Skin epidermis (tissue), 12 donors: ENCODE results near the gene CA12.

Experiments
- H3K27ac ChIP-seq, 21 experiments: fragments of 200-600 bp; sonication (generic) in 11 of 21; one replicate each; pipeline ENCODE4 v1.5.0; 2020; ENCODE audit warnings: mild to moderate bottlenecking in 3 of 21, inconsistent platforms in 2 of 21, moderate library complexity in 2 of 21
- H3K4me3 ChIP-seq, 7 experiments: fragments of 200-600 bp; sonication (generic) in 2 of 7; one replicate each; pipeline ENCODE4 v1.5.0; 2020; ENCODE audit warnings: inconsistent platforms in 2 of 7, mild to moderate bottlenecking in 2 of 7, moderate library complexity in 1 of 7

The CA12 gene

DNA sequence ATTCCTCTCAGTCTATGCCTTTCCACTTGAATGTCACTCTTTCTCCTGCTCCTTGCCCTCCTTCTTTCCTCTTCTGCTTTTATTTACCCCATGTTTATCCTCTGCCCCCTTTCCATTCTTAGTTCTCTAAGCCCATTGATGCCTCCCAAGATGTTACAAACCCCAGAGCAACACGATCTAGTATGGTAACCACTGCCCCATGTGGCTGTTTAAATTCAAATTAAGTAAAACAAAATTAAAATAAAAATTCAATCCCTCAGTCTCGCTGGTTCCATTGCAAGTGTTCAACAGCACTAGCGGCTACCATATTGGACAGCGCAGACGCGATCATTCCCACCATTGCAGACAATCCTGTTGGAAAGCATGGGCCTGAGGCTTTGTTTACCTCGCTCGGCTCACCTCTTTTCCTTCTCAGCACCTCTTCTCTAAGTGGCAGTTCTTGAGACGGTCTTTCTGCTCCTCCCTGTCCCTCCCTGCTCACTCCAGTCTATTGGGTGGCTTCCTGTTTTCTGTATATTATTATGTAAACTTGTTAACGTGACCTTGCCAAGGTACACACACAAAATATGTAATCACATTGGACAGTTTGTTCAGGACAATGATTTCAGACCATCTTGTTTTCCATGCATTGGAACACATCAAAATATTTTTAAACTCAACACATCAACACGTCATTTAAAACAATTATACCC lies 21.8 kb upstream of the CA12 start:
- Histone ChIP-seq H3K27ac (no peak overlapping the region), H3K4me3 (no peak overlapping the region)

DNA sequence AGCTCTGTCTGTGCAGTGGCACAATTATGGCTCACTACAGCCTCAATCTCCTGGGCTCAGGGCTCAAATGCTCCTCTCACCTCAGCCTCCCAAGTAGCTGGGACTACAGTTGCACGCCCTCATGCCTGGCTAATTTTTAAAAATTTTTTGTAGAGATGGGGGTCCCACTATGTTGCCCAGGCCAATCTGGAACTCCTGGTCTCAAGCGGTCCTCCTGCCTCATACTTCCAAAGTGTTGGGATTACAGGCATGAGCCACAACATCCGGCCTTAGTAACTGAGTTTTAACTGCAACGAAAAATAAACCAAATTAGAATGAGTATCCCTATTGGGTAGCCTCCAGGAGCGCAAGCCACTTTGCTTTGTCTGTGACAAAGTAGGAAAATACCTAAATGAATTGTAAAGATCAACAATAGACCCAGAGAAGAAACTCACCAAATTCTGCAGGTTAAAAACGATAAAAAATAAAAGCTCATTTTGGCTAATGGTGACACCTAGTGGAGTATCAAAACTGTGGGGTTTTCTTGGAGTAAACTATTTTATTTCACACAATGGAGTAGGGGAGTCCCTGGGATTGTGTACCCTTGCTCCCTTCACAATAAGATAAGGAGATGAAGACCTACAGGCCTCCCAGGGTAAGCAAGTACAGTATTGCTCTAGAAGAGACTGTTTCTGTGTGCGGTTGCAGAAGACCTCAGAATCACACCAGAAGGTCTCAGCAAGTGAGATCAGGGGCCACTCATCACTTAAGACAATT lies 21.0 kb upstream of the CA12 start:
- H3K27ac ChIP-seq, result no peak overlapping the region
- no peak overlapping the region for H3K4me3 ChIP-seq

DNA sequence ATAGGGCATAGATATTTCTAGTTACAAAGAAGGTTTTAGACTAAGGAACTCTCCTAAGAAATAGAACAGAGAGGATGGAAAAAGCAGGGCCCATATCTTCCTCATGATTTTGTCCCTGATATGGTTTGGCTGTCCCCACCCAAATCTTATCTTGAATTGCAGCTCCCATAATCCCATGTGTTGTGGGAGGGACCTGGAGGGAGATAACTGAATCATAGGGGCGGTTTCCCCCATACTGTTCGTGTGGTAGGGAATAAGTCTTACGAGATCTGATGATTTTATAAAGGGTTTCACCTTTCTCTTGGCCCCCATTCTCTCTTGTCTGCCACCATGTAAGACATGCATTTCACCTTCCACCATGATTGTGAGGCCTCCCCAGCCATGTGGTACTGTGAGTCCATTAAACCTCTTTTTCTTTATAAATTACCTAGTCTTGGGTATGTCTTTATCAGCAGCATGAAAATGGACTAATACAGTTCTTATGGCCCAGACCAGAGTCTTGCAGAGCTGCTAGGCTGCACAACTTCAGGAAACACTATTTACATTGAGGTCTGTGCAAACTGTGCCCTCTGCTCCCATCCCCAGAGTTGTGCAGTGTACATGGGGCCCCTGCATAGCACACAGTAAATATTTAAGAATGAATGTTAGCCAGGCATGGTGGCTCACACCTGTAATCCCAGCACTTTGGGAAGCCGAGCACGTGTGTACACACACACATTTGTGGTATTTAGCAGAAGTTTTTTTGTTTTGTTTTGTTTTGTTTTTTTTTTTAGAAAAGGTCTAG lies 20.3 kb upstream of the CA12 start:
- Histone ChIP-seq H3K4me3 (no peak overlapping the region), H3K27ac (no peak overlapping the region)

DNA sequence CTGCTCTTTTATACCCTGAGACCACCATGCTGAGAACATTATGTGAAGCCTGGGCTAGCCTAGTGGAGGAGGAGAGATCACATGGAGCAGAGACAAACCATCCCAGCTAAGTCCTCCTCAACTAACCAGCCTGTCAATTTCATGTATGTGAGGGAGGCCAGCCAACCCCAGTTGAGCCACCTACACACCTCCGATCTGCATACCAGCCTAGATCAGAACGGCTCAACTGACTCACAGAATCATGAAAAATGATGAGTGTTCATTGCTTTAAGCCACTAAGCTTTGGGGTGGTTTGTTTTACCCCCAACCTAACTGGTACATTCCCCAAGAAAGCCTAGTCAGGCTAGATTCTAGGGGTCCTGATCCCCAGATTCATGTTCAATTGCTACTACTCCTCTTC lies 19.4 kb upstream of the CA12 start:
- H3K4me3 ChIP-seq, result no peak overlapping the region
- H3K27ac ChIP-seq, result no peak overlapping the region

DNA sequence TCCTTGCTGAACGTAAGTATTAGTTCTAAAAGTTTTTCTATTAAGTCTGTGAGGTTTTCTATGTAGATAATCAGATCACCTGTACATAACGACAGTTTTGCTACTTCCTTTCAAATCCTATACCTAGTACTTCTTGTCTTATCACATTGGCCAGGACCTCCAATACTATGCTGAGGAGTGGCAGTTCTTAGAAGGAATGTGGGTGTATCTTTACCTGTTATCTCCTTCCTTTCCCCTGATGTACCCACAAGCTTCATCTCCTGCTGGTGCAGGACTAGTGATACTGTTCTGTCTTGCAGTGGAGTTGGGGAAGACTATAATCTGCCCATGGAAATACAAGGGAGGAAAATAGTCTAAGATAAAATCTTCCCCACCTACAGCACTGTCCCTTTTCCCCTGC lies 16.8 kb upstream of the CA12 start:
- Histone ChIP-seq H3K4me3 (no peak overlapping the region), H3K27ac (no peak overlapping the region)

DNA sequence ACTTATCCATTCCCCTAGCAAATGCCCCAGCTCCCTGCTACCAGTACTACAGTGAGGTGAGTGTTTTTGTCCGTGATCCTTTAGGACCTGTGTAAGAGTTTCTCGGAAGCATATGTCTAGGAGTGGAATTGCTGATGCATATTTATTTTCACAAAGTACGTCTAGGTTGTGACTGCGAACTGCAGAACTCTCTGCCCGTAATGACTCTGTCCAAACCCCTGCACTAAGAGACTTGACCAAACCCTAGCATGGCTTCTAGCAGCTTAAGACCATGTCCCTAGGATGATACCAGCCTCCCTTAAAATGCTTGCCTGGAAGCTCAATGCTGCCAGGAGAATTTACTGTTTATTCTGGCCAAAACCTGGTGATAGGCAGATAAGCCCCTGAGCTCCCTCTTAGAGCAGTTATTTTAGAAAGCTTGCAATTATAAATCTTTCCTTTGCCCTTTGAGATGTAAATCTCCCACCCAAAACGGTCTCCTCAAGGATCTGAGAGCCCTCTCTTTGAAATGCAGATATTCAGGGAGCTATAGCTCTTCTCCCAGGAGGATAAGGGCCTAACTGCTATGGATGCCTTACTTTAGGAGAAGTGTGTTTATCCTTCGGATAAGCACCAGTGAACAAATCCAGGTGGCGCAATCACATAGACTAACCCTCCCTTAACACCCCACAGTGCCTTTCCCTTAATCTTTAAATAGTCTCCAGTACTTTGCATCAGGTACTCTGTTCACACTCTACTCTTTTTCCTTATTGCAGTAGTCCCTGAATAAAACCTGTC lies 14.7 kb upstream of the CA12 start:
- H3K27ac ChIP-seq, result no peak overlapping the region
- H3K4me3 ChIP-seq, result no peak overlapping the region

DNA sequence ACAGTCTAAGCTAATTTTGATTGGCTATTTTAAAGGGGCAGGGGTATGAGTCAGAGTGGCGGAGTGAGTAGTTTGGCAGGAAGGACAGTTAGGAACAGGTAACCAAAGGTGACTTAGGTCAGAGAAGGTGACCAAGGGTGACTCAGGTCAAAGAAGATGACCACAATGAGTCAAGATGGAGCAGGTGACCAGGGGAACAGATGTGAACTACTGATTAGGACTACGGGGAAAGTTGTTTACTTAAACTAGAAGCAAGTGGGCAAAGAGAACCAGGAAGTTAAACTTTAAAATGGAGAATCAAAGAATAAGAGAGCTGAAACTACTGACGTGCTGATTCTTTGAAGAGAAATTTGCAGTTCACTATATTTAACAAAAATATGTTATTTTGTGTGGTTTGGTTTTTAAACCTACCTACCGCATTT lies 14.1 kb upstream of the CA12 start:
- Histone ChIP-seq H3K4me3 (no peak overlapping the region), H3K27ac (no peak overlapping the region)

DNA sequence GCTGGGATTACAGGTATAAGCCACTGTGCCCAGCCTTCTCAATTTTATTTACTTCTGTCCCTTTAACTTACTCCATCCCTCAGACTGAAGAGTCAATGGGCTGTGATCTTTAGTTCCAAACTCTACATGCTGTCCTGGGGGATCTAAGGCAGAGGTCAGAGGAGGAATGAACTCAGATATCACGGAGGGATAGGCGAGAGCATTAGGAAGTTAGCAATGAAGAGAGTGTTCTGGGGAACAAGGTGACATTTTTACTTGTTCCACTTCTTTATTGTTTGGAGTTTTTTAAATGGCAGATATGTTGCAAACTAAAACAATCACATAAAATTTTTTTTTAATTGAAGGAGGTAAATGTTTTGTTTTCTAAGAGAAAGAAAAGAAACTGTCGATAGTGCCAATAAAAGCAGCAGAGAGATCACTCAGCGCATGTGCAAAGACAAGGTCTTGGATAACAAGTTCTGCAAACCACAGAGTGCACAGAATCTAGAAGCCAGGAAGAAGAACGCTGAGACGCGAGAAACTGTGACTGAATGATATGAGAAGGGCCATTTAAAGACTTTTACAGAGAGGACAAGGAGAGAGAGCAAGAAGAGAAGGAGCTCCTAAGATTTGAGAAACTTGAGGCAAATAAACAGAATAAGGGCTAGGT lies 10.8 kb upstream of the CA12 start:
- Histone ChIP-seq H3K27ac (peak overlapping the region in 1 of 21 experiments; percentile 16), H3K4me3 (no peak overlapping the region)

DNA sequence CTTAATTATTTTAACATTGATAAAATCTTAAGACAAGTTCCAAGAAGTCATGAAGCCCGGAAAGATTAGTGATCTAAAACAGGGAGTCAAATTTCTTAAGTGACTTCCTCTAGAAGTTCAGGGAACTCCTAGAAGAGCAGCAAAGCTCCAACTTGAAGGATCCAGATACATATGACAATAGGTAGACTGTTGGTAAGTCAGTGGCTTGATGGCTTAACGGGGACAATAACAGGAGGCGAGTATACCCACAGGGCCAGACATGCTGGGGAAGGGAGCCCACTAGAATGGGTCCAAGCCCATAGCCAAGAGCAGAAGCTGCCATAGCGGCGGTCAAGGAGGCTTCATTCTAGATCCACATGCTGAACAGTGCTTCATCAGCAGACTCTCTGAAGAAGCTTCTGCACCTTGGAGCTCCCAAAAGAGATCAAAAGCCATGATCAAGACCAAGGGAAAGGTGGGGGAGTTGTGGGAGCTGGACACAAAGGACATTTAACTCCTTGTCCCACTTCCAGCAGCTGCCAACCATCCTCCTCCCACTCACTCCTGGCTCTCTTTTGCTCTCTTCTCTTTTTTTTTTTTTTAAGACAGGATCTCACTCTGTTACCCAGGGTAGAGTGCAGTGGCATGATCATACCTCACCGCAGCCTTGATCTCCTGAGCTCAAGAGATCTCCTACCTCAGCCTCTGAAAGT lies 10.2 kb upstream of the CA12 start:
- H3K27ac ChIP-seq, result no peak overlapping the region

DNA sequence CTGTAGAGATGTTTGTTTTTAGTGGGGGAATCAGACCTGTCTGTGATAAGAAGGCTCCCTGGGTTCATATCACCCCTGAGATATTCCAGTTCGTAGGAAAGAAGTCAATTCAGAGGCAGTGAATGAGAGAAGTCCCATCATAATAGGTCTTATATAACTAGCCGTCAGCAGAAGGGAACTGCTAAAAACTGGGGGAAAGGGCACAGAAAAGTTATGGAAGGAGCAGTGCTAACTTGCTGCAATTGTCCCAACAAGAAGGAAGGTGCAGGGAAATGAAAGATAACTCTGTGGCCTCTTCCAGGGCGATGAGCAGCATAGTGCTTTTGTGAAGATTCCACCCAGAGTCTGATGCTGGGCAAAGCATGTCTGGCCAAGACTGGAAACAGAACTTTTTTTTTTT lies 9.0 kb upstream of the CA12 start:
- peak overlapping the region in 1 of 21 experiments; percentile 0 for H3K27ac ChIP-seq
- H3K4me3 ChIP-seq, result no peak overlapping the region

More for the DNA sequence above, 10.2 kb upstream of the CA12 start:
- no peak overlapping the region for H3K4me3 ChIP-seq

DNA sequence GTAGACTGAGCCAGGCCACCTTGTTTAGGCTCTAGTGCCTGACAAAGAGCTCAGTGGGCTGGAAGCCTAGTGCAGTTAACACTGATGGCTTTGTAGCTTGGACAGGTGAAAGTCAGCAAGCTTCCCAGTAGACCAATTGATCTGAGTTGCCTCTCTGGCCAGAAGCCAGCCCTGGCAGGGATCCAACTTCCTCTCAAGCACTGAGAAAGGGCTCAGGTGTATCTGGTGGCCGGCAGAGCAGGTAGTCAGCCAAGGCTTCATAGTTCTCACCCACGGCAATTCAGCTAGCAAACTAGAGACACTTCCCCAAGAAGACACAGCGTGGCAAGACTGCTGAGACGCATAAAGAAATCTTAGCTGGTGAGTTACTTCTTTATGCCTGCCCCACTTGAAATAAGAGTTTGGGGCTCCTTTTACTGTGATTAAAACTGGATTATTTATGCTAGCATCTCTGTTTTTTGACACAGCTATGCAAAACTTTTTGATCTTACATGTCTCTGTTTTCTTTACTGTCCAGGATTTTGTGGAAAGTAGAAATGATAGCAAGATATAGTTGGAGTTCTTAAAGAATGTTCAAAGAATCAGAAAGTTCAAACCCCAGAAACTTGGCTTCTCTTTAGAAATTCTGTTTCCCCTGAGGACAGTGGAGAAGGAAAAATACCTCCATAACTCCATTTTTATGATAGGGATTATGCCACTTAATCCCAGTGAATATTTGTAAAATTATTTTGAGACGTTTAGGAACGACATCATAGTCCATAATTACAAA lies 8.4 kb upstream of the CA12 start:
- Histone ChIP-seq H3K4me3 (no peak overlapping the region), H3K27ac (no peak overlapping the region)

DNA sequence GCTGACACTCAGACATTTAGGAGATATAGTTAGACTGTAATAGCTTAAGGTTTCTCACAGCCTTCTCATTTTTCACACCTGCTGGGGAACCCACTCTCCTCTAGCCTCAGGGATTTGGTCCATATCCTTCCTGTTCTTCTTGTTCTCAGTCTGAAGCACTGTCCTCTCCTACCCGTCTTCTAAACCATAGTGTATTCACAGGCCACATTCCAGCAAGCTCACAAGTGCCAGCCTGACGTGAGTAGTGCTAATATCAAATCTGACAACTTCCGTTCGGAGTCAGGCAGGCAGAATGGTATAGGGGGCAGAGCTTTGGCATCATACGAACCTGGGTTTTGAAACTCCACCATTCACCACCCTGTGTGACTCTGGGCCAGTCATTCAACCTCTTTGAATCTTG lies 6.9 kb upstream of the CA12 start:
- no peak overlapping the region for H3K4me3 ChIP-seq
- no peak overlapping the region for H3K27ac ChIP-seq

DNA sequence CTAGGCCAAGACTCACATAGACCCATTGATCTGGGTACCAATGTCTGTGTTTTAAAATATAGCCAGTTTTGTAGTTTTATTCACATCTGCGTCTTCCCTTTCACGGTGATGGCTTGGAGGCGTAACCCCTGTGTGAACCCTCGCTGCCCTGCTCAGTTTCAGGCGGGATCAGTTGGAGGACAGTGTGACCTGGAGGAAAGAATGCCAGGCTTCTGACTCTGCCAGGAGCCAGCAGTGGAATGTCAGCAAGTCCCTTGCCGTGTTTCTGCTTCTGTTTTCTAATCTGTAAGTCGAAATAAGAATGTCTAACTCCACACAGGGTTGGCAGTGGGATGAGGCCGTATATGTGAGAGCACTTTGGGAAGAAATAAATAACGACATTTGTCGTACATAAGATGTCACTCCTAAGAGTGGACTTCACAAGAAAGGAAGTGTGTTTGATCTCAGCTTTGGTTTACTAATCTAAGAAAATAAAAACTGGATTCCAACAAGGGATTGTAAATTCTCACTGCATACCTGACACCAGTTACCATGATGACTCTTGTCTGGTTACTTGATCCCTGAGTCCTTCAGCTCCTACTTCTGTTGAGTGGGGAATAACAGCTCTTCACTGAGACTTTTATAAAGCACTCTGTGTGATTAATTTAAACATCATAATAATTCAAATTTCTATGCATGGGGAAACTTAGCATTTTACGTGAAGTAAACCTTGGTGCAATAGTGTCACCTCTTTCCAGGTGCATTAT lies 6.3 kb upstream of the CA12 start:
- no peak overlapping the region for H3K4me3 ChIP-seq
- no peak overlapping the region for H3K27ac ChIP-seq

DNA sequence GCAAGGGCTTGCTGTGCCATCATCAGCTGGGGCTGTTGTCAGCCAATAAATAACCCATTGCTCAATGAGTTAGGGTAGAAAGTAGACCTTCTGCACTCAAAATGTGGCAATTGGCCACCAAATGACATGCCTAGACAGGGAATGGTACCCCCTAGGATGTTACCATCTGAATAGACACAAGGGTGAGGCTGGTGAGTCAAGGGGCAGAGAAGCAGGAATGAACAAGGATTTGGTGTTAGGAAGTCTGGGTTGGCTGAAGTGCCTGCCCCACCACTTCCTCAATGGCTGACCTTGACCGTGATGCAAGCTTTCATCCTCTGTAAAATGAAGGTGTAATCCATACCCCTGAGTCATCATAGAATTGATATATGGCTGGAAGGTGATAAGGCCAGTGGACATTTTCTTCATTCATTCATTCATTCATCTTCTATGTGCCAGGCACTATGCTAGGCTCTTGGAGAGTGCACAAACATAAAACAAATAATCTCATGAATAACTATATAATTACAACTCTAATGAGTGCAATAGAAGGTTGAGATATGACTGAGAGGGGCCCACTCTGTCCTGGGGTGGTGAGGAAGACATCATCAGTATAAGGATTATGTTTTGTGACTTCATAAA lies 4.4 kb upstream of the CA12 start:
- Histone ChIP-seq H3K27ac (peak overlapping the region in 1 of 21 experiments; percentile 23), H3K4me3 (no peak overlapping the region)

DNA sequence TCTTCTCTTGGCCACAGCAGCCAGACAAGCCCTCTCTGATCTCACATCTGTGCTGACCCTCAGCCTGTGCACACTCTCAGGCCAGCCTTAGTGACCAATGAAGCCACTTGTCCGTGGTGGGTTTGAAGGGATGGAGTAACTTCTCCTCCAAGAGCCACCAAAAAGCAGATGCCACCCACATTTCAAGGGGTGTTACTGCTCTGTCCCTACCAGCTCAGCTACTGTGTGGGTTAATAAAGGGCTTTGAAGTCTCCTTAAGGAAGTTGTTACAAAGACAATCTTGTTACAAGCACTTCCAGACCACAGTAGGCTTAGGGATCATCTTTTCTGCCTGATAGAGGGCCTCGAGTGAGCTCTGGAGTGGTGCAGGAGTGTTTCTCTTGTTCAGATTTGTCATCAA lies 3.3 kb upstream of the CA12 start:
- H3K4me3 ChIP-seq, result no peak overlapping the region
- peak overlapping the region in 1 of 21 experiments; percentile 23 for H3K27ac ChIP-seq

DNA sequence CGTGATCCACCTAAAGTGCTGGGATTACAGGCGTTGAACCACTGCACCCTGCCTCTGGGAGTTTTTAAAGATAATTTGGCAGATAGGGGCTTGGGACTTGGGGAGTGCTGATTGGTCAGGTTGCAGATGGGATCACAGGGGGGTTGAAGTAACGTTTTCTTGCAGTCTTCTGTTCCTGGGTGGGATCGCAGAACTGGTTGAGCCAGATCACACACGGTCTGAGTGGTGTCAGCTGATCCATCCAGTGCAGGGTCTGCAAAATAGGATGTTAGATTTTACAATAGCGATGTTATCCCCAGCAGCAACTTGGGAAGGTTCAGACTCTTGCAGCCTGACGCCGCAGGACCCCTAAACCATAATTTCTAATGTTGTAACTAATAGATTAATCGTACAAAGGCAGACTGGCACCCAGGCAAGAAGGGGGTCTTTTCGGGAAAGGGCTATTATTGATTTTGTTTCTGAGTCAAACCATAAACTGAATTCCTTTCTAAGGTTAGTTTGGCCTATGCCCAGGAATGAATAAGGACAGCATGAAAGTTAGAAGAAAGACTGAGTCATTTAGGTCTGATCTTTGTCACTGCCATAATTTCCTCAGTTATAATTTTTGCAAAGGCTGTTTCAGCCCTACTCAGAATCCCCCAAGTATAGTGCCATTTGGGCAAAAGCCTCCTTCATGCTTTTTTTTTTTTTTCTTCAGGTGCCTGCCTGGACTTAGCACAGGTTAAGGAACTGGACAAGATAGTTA lies 1.5 kb upstream of the CA12 start:
- Histone ChIP-seq H3K27ac (no peak overlapping the region), H3K4me3 (no peak overlapping the region)
